ENCODE data around the gene WDR11. TPM values are rescaled to one million over a fixed set of nuclear protein-coding genes. Genes with fewer than 3 reads are reported as not detected.

The WDR11 gene
- total and polyA plus RNA-seq, 9 of the 15 experiments (the other 6 are each of a cell fraction or from before 2014, with no cell fraction given) = 12.4 to 50.7 (median 23.6) TPM

DNA sequence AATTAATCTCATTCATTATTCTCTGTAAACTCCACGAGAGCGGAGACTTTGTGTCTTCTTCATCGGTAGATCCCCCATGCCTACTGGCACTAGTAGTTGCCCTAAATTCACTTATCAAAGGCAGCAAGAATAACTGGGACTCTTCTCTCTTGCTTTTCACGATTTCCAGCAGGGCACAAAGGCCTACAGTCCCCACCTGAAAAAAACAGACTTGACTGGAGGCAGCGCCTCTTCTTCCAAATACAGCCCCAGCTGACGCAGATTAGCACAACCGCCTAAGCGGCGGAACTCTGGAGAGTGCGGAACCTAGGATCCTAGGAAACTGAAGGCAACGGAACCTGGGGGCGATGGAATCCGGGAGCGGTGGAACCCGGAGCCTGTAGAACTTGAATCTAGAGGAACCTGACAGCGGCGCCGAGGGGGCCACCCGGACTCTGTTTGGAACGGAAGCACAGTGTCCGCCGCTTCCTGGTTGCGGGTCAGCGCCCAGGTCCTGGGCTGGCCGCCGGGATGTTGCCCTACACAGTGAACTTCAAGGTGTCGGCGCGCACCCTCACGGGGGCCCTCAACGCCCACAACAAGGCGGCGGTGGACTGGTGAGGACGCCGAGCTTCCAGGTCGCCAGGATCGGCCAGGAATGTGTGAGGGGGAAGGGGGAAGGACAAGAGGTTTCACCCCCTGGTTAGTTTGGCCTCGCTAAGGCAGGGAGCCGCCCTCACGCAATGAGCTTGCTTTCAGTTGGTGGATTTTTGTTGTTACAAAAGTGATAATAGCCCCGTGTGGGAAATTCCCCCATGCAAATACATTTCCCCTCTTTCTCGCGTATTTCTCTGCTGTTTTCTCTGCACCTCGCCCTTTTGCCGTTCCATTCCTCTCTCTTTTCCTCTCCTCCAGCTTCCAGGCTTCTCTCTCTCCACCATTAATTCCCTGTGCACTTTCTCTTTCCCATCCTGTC is at the start of gene WDR11 (continued):
- TF ChIP-seq, protein P1, sequence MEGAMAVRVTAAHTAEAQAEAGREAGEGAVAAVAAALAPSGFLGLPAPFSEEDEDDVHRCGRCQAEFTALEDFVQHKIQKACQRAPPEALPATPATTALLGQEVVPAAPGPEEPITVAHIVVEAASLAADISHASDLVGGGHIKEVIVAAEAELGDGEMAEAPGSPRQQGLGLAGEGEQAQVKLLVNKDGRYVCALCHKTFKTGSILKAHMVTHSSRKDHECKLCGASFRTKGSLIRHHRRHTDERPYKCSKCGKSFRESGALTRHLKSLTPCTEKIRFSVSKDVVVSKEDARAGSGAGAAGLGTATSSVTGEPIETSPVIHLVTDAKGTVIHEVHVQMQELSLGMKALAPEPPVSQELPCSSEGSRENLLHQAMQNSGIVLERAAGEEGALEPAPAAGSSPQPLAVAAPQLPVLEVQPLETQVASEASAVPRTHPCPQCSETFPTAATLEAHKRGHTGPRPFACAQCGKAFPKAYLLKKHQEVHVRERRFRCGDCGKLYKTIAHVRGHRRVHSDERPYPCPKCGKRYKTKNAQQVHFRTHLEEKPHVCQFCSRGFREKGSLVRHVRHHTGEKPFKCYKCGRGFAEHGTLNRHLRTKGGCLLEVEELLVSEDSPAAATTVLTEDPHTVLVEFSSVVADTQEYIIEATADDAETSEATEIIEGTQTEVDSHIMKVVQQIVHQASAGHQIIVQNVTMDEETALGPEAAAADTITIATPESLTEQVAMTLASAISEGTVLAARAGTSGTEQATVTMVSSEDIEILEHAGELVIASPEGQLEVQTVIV (CRISPR knock-in tag; IDR thresholded peaks at IDR 0.05; ENCODE audit: borderline replicate concordance) = no peak
- TF ChIP-seq, protein P2, sequence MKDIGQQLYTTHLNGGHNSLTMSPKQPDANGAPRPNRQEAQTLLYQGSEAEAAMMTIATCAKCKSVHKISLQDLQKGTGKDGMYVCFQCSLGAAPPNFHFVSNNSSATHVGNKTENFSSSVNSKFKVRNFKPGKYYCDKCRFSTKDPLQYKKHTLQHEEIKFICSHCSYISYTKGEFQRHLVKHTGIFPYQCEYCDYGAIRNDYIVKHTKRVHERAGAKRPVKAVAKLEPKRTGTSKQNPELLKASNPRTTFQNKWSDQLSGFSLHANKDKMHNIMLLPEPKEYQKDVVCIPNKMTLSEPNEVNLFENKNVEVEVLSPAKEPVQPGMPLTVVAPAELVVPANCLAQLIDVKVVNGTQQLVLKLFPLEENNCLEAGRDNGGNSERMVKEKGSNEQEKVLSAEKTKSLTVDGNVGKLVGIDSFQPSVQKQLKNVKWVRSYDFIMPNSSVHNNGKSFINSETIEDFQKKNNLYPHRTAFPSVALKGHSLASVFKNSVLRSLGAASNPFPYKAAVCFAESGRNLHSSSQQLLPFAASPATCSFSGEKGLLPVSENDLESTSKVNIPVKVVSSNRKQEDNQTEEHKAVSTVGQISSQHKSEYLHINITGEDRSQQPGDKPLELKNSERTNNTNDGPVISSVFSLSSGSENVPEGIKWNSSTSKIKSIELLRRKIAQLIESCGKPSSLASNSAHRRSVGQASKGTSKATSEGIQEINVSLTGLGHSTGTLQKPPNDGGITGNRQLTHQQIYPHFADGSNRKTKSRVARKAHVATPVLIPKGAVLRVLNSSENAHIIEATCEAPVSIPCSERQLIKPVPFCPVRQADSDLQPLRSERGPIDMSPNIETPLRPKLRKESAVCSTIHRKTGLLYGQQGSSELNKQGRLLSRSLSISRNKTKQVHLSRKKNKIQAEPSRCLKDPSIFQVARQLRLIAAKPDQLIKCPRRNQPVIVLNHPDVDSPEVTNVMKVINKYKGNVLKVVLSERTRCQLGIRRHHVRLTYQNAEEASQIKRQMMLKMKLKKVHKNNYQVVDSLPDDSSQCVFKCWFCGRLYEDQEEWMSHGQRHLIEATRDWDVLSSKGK (CRISPR knock-in tag; IDR thresholded peaks at IDR 0.05) = no peak
- TF ChIP-seq SNIP1 (IDR thresholded peaks at IDR 0.05; ENCODE audit: low read depth) = no peak
- TF ChIP-seq CC2D1A (IDR thresholded peaks at IDR 0.05) = peak; percentile 36; the same call in 1 of the 2 replicates
- peak; percentile 32; the same call in 1 of the 2 replicates for TF ChIP-seq CREB1 (IDR thresholded peaks at IDR 0.05)
- no peak for TF ChIP-seq CREB1 (CRISPR knock-in tag; IDR thresholded peaks at IDR 0.05)
- TF ChIP-seq ZFPM2 (CRISPR knock-in tag; IDR thresholded peaks at IDR 0.05) = no peak
- 0 out of 2 replicates have a peak, but pooled peaks have one; percentile 22 for TF ChIP-seq ZNF384 (IDR thresholded peaks at IDR 0.05; ENCODE audit: low read depth, low read length)
- no peak for TF ChIP-seq ZBED1 (IDR thresholded peaks at IDR 0.05)
- no peak for TF ChIP-seq TFAM (CRISPR knock-in tag; conservative IDR thresholded peaks at IDR 0.05)
- TF ChIP-seq MEIS2 (IDR thresholded peaks at IDR 0.05; ENCODE audit: partially characterized antibody) = no peak
- no peak for TF ChIP-seq HDGF (IDR thresholded peaks at IDR 0.05)
- no peak for TF ChIP-seq CBX8 (IDR thresholded peaks at IDR 0.05; ENCODE audit: borderline replicate concordance, extremely low read depth, low read depth, low read length, poor library complexity, severe bottlenecking)
- TF ChIP-seq, protein P3, sequence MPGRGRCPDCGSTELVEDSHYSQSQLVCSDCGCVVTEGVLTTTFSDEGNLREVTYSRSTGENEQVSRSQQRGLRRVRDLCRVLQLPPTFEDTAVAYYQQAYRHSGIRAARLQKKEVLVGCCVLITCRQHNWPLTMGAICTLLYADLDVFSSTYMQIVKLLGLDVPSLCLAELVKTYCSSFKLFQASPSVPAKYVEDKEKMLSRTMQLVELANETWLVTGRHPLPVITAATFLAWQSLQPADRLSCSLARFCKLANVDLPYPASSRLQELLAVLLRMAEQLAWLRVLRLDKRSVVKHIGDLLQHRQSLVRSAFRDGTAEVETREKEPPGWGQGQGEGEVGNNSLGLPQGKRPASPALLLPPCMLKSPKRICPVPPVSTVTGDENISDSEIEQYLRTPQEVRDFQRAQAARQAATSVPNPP (IDR thresholded peaks at IDR 0.05; ENCODE audit: borderline replicate concordance, insufficient read depth, insufficient read length) = no peak
- TF ChIP-seq KLF16 (IDR thresholded peaks at IDR 0.05) = no peak
- TF ChIP-seq ZNF589 (CRISPR knock-in tag; IDR thresholded peaks at IDR 0.05; ENCODE audit: low read depth) = no peak
- TF ChIP-seq, protein P4, sequence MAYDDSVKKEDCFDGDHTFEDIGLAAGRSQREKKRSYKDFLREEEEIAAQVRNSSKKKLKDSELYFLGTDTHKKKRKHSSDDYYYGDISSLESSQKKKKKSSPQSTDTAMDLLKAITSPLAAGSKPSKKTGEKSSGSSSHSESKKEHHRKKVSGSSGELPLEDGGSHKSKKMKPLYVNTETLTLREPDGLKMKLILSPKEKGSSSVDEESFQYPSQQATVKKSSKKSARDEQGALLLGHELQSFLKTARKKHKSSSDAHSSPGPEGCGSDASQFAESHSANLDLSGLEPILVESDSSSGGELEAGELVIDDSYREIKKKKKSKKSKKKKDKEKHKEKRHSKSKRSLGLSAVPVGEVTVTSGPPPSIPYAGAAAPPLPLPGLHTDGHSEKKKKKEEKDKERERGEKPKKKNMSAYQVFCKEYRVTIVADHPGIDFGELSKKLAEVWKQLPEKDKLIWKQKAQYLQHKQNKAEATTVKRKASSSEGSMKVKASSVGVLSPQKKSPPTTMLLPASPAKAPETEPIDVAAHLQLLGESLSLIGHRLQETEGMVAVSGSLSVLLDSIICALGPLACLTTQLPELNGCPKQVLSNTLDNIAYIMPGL (CRISPR knock-in tag; IDR thresholded peaks at IDR 0.05) = no peak
- TF ChIP-seq ZNF347 (CRISPR knock-in tag; IDR thresholded peaks at IDR 0.05; ENCODE audit: low read depth) = no peak
- no peak for TF ChIP-seq ARHGAP35 (IDR thresholded peaks at IDR 0.05; ENCODE audit: partially characterized antibody)

All from K562 (cell line).